Measurements from ENCODE around the gene A2M. TPM values are rescaled to one million over a fixed set of nuclear protein-coding genes. Genes with fewer than 3 reads are reported as not detected.

A2M gene
- total and polyA plus RNA-seq, 2 of the 13 experiments (the other 11 are each of a cell fraction or from before 2014, with no cell fraction given): 2,807 to 6,551 TPM

GRCh38 chr12:9115731-9116559 lies at the start of gene A2M (continued):
- TF ChIP-seq FUBP1 (CRISPR knock-in tag; IDR thresholded peaks at IDR 0.05; ENCODE audit: borderline replicate concordance) (no peak), SPEN (CRISPR knock-in tag; IDR thresholded peaks at IDR 0.05; ENCODE audit: low read depth) (peak; percentile 61; the same call in 1 of the 2 replicates), RBFOX2 (IDR thresholded peaks at IDR 0.05; ENCODE audit: low read depth, low read length) (peak; percentile 90), ZBED4 (CRISPR knock-in tag; IDR thresholded peaks at IDR 0.05; ENCODE audit: borderline replicate concordance) (peak; percentile 79; the same call in 1 of the 2 replicates), ARID5B (CRISPR knock-in tag; IDR thresholded peaks at IDR 0.05) (peak; percentile 95), MED13 (CRISPR knock-in tag; IDR thresholded peaks at IDR 0.05) (peak; percentile 96), ZNF205 (CRISPR knock-in tag; IDR thresholded peaks at IDR 0.05) (peak; percentile 64; the same call in 1 of the 2 replicates), PBX2 (CRISPR knock-in tag; IDR thresholded peaks at IDR 0.05) (0 out of 2 replicates have a peak, but pooled peaks have one; percentile 13), ERF (CRISPR knock-in tag; IDR thresholded peaks at IDR 0.05) (peak; percentile 98), MIER3 (CRISPR knock-in tag; IDR thresholded peaks at IDR 0.05; ENCODE audit: borderline replicate concordance) (peak; percentile 96), MZF1 (CRISPR knock-in tag; IDR thresholded peaks at IDR 0.05; ENCODE audit: borderline replicate concordance) (no peak), RXRA (CRISPR knock-in tag; IDR thresholded peaks at IDR 0.05) (peak; percentile 85; the same call in 1 of the 2 replicates), ZNF574 (CRISPR knock-in tag; IDR thresholded peaks at IDR 0.05) (peak; percentile 73)

Measured in HepG2 (cell line).